Measurements from ENCODE around the gene LRRC53. TPM values are rescaled to one million over a fixed set of nuclear protein-coding genes. Genes with fewer than 3 reads are reported as not detected.

Gene LRRC53
- total RNA-seq, 2 experiments from 2014 or later, result not detected

DNA sequence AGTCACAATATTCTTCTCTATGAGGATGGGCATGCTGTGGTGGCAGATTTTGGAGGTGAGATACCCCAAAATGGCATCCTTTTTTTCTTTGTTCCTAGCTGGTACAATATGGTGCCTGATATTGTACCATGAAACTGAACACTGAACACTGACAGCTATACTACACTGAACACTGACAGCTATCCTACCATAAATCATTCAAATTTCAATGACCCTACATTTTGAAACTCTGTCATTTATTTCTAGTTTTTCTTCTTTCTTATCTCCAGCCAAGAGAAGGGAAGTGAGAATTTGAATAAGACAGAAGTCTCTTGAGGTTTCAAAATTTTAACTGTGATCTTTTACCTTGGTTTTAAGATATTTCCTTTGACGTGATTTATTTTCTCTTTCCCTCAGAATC is 76.3 kb downstream of the LRRC53 start:
- DNase-seq (no peak), ATAC-seq (no peak)
- ChIA-PET POLR2A (no interaction called here), CTCF (no interaction called here)
- intact Hi-C loops (cut with micrococcal nuclease), result no loop called here
- Mint-ChIP-seq H3K4me3 (no peak overlapping the region), H3K4me1 (ENCODE audit: low read depth) (no peaks in the 10 kb centered on the region), H3K9me3 (no peaks in the 10 kb centered on the region), H3K27ac (no peak overlapping the region), H3K36me3 (ENCODE audit: low read depth) (no peaks in the 10 kb centered on the region), H3K27me3 (no peaks in the 10 kb centered on the region)
- TF ChIP-seq, protein P1, sequence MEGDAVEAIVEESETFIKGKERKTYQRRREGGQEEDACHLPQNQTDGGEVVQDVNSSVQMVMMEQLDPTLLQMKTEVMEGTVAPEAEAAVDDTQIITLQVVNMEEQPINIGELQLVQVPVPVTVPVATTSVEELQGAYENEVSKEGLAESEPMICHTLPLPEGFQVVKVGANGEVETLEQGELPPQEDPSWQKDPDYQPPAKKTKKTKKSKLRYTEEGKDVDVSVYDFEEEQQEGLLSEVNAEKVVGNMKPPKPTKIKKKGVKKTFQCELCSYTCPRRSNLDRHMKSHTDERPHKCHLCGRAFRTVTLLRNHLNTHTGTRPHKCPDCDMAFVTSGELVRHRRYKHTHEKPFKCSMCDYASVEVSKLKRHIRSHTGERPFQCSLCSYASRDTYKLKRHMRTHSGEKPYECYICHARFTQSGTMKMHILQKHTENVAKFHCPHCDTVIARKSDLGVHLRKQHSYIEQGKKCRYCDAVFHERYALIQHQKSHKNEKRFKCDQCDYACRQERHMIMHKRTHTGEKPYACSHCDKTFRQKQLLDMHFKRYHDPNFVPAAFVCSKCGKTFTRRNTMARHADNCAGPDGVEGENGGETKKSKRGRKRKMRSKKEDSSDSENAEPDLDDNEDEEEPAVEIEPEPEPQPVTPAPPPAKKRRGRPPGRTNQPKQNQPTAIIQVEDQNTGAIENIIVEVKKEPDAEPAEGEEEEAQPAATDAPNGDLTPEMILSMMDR (IDR thresholded peaks at IDR 0.05), result no peak

DNA sequence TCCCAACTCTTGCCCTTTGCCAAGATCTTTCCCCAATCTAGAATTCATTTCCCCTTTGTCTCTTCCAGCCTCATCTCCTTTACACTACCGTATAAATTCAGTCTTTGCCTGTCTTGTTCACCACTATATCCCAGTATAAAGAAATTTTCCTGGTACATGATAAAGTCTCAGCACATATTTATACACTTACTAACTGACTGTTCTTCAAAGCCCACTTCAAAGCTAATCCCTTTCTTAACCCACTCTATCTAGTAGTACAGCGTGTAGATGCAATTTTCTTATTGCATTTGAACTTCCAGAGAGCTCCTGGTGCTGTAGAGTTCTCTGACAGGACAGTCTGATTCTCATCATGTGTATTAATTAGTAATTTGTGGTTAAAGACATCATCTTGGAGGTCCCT is 78.1 kb downstream of the LRRC53 start:
- ChIA-PET CTCF (no interaction called here), POLR2A (no interaction called here)
- no peak overlapping the region for H3K27ac Mint-ChIP-seq
- H3K27me3 Mint-ChIP-seq, result no peaks in the 10 kb centered on the region
- H3K36me3 Mint-ChIP-seq (ENCODE audit: low read depth), result no peaks in the 10 kb centered on the region
- no peak for ATAC-seq
- H3K4me3 Mint-ChIP-seq, result no peak overlapping the region
- TF ChIP-seq, protein P1 (IDR thresholded peaks at IDR 0.05), result no peak
- no peaks in the 10 kb centered on the region for H3K9me3 Mint-ChIP-seq
- H3K4me1 Mint-ChIP-seq (ENCODE audit: low read depth), result no peaks in the 10 kb centered on the region
- DNase-seq, result no peak
- intact Hi-C loops (cut with micrococcal nuclease), result no loop called here

DNA sequence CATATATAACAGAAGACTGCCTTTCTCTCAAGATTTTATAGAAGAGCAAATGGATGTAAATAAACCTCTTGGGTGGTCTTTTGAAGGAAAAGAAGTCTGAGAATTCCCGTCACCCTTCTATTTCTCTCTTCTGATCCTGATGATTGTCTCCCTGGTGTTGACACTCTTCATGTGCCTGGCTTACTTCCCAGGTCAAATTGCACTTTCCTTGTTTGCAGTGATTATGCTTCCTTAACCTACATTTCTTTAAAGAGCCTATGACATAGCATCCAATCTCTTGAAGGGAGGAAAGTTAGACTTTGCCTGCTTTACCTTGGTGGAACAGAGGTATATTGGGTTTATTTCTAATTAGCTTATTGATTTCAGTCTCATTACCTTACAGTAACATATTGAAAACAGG is 80.1 kb downstream of the LRRC53 start:
- intact Hi-C loops (cut with micrococcal nuclease), result no loop called here
- DNase-seq, result no peak
- TF ChIP-seq, protein P1 (IDR thresholded peaks at IDR 0.05), result no peak
- H3K27me3 Mint-ChIP-seq, result no peaks in the 10 kb centered on the region
- ATAC-seq, result no peak
- ChIA-PET POLR2A (no interaction called here), CTCF (no interaction called here)
- no peaks in the 10 kb centered on the region for H3K4me1 Mint-ChIP-seq (ENCODE audit: low read depth)
- H3K27ac Mint-ChIP-seq, result no peak overlapping the region
- H3K4me3 Mint-ChIP-seq, result no peak overlapping the region
- no peaks in the 10 kb centered on the region for H3K36me3 Mint-ChIP-seq (ENCODE audit: low read depth)
- no peaks in the 10 kb centered on the region for H3K9me3 Mint-ChIP-seq

DNA sequence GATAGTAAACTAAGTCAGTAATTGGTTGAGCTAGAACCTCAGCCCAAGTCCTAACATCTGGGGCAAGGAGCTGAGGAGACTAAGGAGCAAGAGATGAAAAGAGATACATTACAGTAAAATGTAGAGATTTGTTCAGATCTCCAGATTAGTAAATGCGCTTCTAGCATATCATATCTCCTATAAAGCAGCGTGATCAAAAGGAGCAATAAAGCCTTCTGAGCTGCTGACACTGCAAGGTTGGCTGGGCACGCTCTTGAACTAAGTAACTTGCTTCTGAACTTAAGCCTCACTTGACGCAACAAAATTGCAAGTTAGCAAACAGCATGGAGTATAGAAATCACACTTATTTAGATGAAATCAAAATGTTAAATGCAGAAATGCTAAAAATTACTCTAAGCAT is 80.9 kb downstream of the LRRC53 start:
- TF ChIP-seq, protein P1 (IDR thresholded peaks at IDR 0.05), result no peak
- DNase-seq (no peak), ATAC-seq (no peak)
- no peaks in the 10 kb centered on the region for H3K36me3 Mint-ChIP-seq (ENCODE audit: low read depth)
- POLR2A ChIA-PET, result no interaction called here
- no peaks in the 10 kb centered on the region for H3K27me3 Mint-ChIP-seq
- H3K27ac Mint-ChIP-seq, result no peak overlapping the region
- H3K4me3 Mint-ChIP-seq, result no peak overlapping the region
- H3K4me1 Mint-ChIP-seq (ENCODE audit: low read depth), result no peaks in the 10 kb centered on the region
- CTCF ChIA-PET, result no interaction called here
- no peaks in the 10 kb centered on the region for H3K9me3 Mint-ChIP-seq
- intact Hi-C loops (cut with micrococcal nuclease), result no loop called here

DNA sequence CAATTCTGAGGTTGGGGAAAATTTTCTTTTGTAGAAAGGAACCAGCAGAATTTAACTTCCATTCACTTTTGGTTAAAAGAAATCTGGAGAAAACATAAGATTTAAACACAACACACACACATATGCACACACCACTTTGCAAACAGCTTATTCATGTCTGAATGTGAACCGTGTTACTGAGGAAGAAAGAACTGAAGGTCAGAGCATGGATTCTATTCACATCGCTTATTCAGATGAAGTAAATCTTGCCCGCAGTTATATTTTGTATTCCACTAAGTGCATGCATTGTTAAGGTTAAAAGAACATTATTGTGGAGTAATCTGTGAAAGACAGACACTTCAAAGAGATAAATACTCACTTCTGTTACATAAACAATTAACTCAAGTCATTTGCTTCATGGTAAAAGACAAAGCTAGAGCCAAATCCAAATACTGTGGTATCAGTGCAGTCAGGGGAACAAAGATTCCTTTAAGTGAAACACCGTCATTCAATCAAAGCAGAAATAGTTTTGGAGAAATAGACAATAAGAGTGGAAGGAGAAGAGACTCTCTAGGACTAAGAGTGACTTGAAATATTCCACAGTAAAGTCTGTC is 82.0 kb downstream of the LRRC53 start:
- H3K4me3 Mint-ChIP-seq, result no peak overlapping the region
- ChIA-PET POLR2A (no interaction called here), CTCF (no interaction called here)
- intact Hi-C loops (cut with micrococcal nuclease), result no loop called here
- no peak for DNase-seq
- no peaks in the 10 kb centered on the region for H3K4me1 Mint-ChIP-seq (ENCODE audit: low read depth)
- H3K36me3 Mint-ChIP-seq (ENCODE audit: low read depth), result no peaks in the 10 kb centered on the region
- no peaks in the 10 kb centered on the region for H3K27me3 Mint-ChIP-seq
- H3K9me3 Mint-ChIP-seq, result no peaks in the 10 kb centered on the region
- H3K27ac Mint-ChIP-seq, result no peak overlapping the region
- ATAC-seq, result no peak
- TF ChIP-seq, protein P1 (IDR thresholded peaks at IDR 0.05), result no peak

Data from activated CD8-positive, alpha-beta T cell treated with anti-CD3 and anti-CD28 coated beads for 36 hours (primary cell).